C4-2B (cell line): ENCODE measurements around the gene THOC1.
"Not testable (repeated sequence)": the region's sequence is repeated elsewhere in the genome, so short reads cannot be mapped to it uniquely, and the experiment has no call there.

ENCODE experiments used
- H3K27ac ChIP-seq: fragments of 450-650 bp; 2 replicates; pipeline ENCODE4 v1.5.1; 2017
- CTCF ChIP-seq: fragments of 450-650 bp; conservative IDR thresholded peaks from 2 replicates; pipeline ENCODE4 v1.5.1; 2017; ENCODE audit warnings: mild to moderate bottlenecking
- ZFX ChIP-seq: fragments of 450-650 bp; IDR thresholded peaks from 2 replicates; pipeline ENCODE4 v1.6.1; 2017

Gene THOC1

GRCh38 chr18:267688-268552, at the start of gene THOC1:
Gene THOC1 (minus strand): TSS chr18:268047. CDS start chr18:268019, 28 bp downstream.
- TF ChIP-seq ZFX, result peak; percentile 66
- no peak; the same call in 1 of the 2 replicates for TF ChIP-seq CTCF
- peak within 1 kb of the TSS; percentile 89 for H3K27ac ChIP-seq

- TF ChIP-seq ZFX, result no peak
- no peak for TF ChIP-seq CTCF
- H3K27ac ChIP-seq, result no peak overlapping the region
Observed at GRCh38 chr18:317618-318017, 49.8 kb upstream of the THOC1 start.

DNA sequence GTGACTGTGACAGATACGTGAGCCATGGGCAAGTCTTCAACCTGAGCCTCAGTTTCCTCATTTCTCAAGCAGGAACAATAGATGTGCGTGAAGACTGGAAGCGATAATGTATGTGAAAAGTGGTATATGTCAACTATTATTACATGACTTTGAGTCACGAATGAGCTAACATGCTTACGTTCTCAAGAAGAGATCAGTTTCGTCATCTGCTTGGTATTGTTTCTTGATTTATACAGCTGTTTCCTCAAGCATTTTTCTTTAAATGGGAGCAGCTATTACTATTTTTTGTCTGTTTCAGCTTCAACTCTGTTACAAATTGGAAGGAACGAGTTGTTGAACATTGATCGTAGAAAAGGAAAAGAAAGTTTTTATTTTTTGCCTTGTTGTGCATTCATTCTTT, 48.5 kb upstream of the THOC1 start:
- no peak for TF ChIP-seq ZFX
- TF ChIP-seq CTCF, result no peak
- no peak overlapping the region for H3K27ac ChIP-seq

DNA sequence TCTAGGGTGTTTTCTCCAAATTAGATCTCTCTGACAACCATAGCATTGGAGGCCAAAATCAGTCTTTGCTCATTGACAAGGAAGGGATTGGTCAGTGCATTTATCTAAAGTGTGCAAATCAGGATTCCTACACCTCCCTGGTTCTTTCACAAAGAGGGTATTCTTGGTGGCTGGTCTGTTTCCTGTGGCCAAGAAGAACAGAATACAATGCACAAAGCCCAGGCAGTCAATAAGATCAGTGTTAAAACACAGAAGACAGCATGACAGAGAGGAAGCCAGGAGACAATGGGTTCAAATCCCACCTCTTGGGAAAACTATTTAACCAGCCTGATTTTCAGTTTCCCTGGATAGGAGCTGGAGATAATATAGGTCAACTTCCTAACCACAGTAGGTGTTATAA, 46.1 kb upstream of the THOC1 start:
- TF ChIP-seq ZFX, result no peak
- no peak for TF ChIP-seq CTCF

DNA sequence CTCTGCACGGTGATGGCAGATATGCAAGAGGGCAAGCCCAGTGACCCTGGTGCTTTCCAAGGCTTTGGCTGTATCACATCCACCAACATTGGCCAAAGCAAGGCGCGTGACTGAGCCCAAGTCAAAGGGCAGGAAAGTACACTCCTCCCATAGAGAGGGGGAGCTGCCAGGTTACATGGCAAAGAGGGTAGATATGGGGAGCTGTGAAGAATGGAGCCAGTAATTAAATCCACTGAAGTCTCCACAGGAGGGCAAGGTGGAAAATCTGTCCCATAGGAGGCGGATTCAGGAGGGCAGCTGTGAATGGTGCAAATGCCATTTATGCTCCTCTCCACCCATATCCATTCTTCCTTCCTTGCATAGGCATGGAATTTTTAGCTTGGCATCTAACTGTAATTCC, 44.6 kb upstream of the THOC1 start:
- peak overlapping the region; percentile 5; the same call in 1 of the 2 replicates for H3K27ac ChIP-seq
- TF ChIP-seq CTCF (no peak), ZFX (no peak)

More for the DNA sequence above, 46.1 kb upstream of the THOC1 start:
- H3K27ac ChIP-seq, result no peak overlapping the region

- no peak for TF ChIP-seq ZFX
- TF ChIP-seq CTCF, result no peak
- H3K27ac ChIP-seq, result no peak overlapping the region
Observed at GRCh38 chr18:310042-310441, 42.2 kb upstream of the THOC1 start.

DNA sequence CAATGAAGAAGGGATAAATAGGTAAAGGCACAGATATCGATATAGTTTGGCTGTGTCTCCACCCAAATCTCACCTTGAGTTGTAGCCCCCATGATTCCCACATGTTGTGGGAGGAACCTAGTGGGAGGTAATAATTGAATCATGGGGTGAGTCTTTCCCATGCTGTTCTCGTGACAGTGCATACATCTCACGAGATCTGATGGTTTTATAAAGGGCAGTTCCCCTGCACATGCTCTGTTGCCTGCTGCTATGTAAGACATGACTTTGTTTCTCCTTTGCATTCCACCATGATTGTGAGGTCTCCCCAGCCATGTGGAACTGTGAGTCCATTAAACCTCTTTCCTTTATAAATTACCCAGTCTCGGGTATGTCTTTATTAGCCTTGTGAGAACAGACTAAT, 40.2 kb upstream of the THOC1 start:
- H3K27ac ChIP-seq, result not testable (repeated sequence)
